Prostate gland (tissue), 2 donors: ENCODE data around the gene MEDAG.

Experiments
- CTCF ChIP-seq, 4 experiments: fragments of 200-600 bp in 2 of 4; fragments of 450-650 bp in 2 of 4; sonication (generic) in 2 of 4; IDR thresholded peaks; 1 replicate in 3 of 4; 2 replicates in 1 of 4; pipeline ENCODE4 v1.5.1; 2016 to 2019; ENCODE audit warnings: antibody characterized with exemption in 4 of 4, mild to moderate bottlenecking in 2 of 4, moderate library complexity in 2 of 4
- POLR2A ChIP-seq: fragments of 450-650 bp; IDR thresholded peaks from one replicate; pipeline ENCODE4 v1.6.1; 2016; ENCODE audit warnings: antibody characterized with exemption, mild to moderate bottlenecking
- POLR2AphosphoS5 ChIP-seq: sonication (generic); formaldehyde crosslinking; IDR thresholded peaks from one replicate; pipeline ENCODE4 v1.6.1; 2017; ENCODE audit warnings: antibody characterized with exemption

DNA sequence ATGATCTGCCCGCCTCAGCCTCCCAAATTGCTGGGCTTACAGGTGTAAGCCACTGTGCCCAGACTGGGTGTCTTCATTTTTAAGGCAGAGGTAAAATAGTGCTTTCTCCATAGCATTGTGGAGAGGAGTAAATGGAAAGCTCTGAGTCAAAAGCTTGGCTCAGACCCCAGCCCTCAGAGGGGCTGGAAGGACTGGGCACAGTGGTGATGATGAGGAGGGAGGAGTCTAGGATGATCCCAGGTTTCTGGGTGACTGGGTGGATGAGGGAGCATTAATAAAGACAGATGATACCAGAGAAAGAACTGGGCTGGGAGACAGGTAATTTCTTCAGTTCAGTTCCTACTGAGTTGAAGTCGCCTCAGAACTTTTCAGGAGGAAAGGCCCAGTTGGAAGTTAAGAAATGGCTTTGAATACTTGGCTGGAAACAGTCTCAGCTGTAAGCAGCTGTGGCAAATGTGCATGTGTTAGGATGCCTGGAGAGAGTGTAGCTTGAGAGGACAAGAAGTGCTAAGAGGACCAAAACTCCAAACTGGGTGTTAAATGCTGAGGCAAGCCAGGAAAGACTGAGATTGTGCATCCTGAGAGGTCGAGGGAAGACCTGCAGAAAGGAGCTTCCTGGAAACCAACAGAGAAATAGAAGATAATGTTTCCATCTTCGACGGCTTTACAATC lies 37.1 kb upstream of the MEDAG start:
- TF ChIP-seq POLR2A (no peak), CTCF (IDR thresholded peaks at IDR 0.05) (no peak), POLR2AphosphoS5 (no peak)
